ENCODE results near the gene MARCKS. TPM values are rescaled to one million over a fixed set of nuclear protein-coding genes. Genes with fewer than 3 reads are reported as not detected.

The MARCKS gene
- total and polyA plus RNA-seq, 2 of the 13 experiments (the other 11 are each of a cell fraction or from before 2014, with no cell fraction given), result 30.5 to 39.5 TPM

- no peak for TF ChIP-seq TBP (CRISPR knock-in tag; IDR thresholded peaks at IDR 0.05)
- no peak for TF ChIP-seq ZBTB38 (CRISPR knock-in tag; IDR thresholded peaks at IDR 0.05)
- no peak for TF ChIP-seq HNRNPL (IDR thresholded peaks at IDR 0.05; ENCODE audit: low read depth, low read length)
- TF ChIP-seq ZNF317 (CRISPR knock-in tag; IDR thresholded peaks at IDR 0.05), result peak; percentile 79
- peak; percentile 34; the same call in 1 of the 2 replicates for TF ChIP-seq NFYB (CRISPR knock-in tag; IDR thresholded peaks at IDR 0.05)
- TF ChIP-seq ZBTB40 (IDR thresholded peaks at IDR 0.05), result no peak
- TF ChIP-seq ZBTB40 (CRISPR knock-in tag; IDR thresholded peaks at IDR 0.05), result peak; percentile 54; the same call in 1 of the 2 replicates
- TF ChIP-seq ZFP37 (CRISPR knock-in tag; IDR thresholded peaks at IDR 0.05; ENCODE audit: borderline replicate concordance), result no peak
- no peak for TF ChIP-seq ZBTB26 (CRISPR knock-in tag; IDR thresholded peaks at IDR 0.05; ENCODE audit: borderline replicate concordance)
- no peak for TF ChIP-seq MAFG (CRISPR knock-in tag; IDR thresholded peaks at IDR 0.05)
- TF ChIP-seq ZNF770 (CRISPR knock-in tag; IDR thresholded peaks at IDR 0.05), result no peak
- no peak for TF ChIP-seq SCMH1 (CRISPR knock-in tag; IDR thresholded peaks at IDR 0.05; ENCODE audit: borderline replicate concordance)
- no peak for TF ChIP-seq ONECUT2 (CRISPR knock-in tag; IDR thresholded peaks at IDR 0.05)
- peak; percentile 43; the same call in 1 of the 2 replicates for TF ChIP-seq NCOR1 (IDR thresholded peaks at IDR 0.05; ENCODE audit: borderline replicate concordance, low read length)
- no peak for TF ChIP-seq GMEB2 (CRISPR knock-in tag; IDR thresholded peaks at IDR 0.05; ENCODE audit: low read depth)
- TF ChIP-seq ZNF773 (CRISPR knock-in tag; IDR thresholded peaks at IDR 0.05; ENCODE audit: borderline replicate concordance), result no peak
- no peak for TF ChIP-seq ERF (CRISPR knock-in tag; IDR thresholded peaks at IDR 0.05)
Observed at GRCh38 chr6:113873043-113873667, 16.0 kb downstream of the MARCKS start (continued).
